GM12891 (cell line): ENCODE results near the gene TULP1.
A peak's percentile ranks its signal among the peaks of the same experiment; 100 is the strongest.

ENCODE experiments used
- DNase-seq: peaks from one replicate; pipeline ENCODE4 v3.0.0; 2011; ENCODE audit warnings: low spot score; ENCODE audit not compliant: insufficient read length
- FAIRE-seq: peaks from 2 replicates; lab custom pipeline; 2011; peaks lifted over from hg19 to GRCh38; lab: Jason Lieb, UNC
- PAX5 ChIP-seq: IDR thresholded peaks from 2 replicates; pipeline ENCODE4 v1.6.1; 2011; ENCODE audit warnings: low read length, moderate library complexity, mild to moderate bottlenecking; ENCODE audit not compliant: insufficient read depth, severe bottlenecking
- POLR2A ChIP-seq: IDR thresholded peaks from 2 replicates; pipeline ENCODE4 v1.6.1; 2011; ENCODE audit warnings: low read depth, low read length, control low read depth
- POLR2AphosphoS5 ChIP-seq: IDR thresholded peaks from 2 replicates; pipeline ENCODE4 v1.6.1; 2011; ENCODE audit warnings: low read depth, low read length, control low read depth
- POU2F2 ChIP-seq: IDR thresholded peaks from 2 replicates; pipeline ENCODE4 v1.6.1; 2011; ENCODE audit warnings: low read depth, mild to moderate bottlenecking, control low read depth, low read length, moderate library complexity
- SPI1 ChIP-seq: IDR thresholded peaks from 2 replicates; pipeline ENCODE4 v1.6.1; 2011; ENCODE audit warnings: low read depth, low read length, control low read depth
- TAF1 ChIP-seq: IDR thresholded peaks from 2 replicates; pipeline ENCODE4 v1.6.1; 2011; ENCODE audit warnings: low read depth, low read length, control low read depth

TULP1 gene

GRCh38 chr6:35476004-35476403, 36.7 kb downstream of the TULP1 start:
- DNase-seq (no peak), FAIRE-seq (no peak)
- TF ChIP-seq SPI1 (no peak), PAX5 (no peak), TAF1 (no peak), POLR2AphosphoS5 (no peak), POU2F2 (no peak), POLR2A (no peak)

GRCh38 chr6:35475573-35475972, 37.1 kb downstream of the TULP1 start:
- DNase-seq: no peak
- no peak for FAIRE-seq
- TF ChIP-seq TAF1: no peak
- no peak for TF ChIP-seq POU2F2
- no peak for TF ChIP-seq POLR2A
- no peak for TF ChIP-seq PAX5
- TF ChIP-seq POLR2AphosphoS5: no peak
- TF ChIP-seq SPI1: no peak

GRCh38 chr6:35474942-35475570, 37.6 kb downstream of the TULP1 start:
- TF ChIP-seq POU2F2 (no peak), POLR2AphosphoS5 (no peak), PAX5 (no peak), POLR2A (no peak; the same call in 1 of the 2 replicates), SPI1 (no peak), TAF1 (no peak)
- no peak for FAIRE-seq
- DNase-seq: no peak

DNA sequence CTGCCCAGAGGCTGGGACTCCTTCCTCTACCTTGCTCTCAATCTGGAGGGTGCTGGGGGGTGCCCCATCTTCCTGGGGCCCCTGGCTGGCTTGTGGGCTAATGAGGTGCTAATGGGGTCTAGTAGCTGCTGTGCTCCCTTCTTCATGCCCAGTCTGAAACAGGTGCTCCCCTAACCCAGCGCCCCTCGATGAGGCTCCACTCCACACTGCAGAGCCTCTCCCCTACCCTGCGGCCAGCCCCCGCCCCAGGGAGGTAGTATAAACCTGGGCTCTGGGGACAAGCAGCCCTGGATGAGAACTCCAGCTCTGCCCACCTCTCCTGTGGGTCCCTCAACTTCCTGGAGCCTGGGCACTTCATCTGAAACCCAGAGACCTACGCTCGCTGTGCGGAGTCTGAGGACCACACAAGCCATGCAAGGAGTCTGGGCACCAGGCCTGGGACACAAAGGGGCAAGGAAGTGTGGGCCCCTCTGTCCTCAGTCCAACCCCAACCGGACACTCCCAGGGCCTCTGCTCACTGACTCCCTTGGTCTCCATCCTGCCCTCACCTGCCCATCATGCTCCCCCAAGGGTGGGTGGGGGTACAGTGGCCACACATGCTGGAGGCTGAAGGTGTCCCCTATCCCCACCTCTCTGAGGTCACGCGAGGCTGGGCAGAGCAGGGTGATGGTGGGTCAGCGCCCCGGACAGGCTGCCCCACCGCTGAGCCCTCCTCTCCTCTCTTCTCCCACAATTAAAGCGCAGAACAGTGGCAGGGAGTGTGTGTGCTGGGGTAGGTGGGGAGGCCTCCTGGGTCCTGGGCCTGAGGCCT, 38.4 kb downstream of the TULP1 start:
- TF ChIP-seq POLR2A (peak; percentile 49; the same call in 1 of the 2 replicates), POLR2AphosphoS5 (peak; percentile 74), SPI1 (no peak)
- DNase-seq (no peak), FAIRE-seq (no peak)

DNA sequence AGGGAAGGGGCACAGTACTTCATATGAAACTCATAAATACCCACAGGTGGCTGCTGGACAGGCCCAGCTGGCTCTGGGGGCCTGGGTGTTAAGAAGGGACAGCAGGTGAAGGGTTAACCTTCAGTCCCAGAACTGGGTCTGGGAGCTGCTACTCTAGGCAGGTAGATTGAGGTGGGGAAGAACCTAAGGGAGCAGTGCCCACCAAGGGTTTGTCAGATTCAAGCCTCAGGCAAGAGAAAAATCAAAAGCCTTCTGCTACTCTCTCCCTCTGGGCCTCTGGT, 38.9 kb downstream of the TULP1 start:
- TF ChIP-seq POLR2A: no peak
- no peak for TF ChIP-seq PAX5
- TF ChIP-seq TAF1: no peak
- TF ChIP-seq POLR2AphosphoS5: no peak
- TF ChIP-seq POU2F2: no peak; the same call in 1 of the 2 replicates
- no peak for TF ChIP-seq SPI1
- DNase-seq: no peak
- FAIRE-seq: no peak

DNA sequence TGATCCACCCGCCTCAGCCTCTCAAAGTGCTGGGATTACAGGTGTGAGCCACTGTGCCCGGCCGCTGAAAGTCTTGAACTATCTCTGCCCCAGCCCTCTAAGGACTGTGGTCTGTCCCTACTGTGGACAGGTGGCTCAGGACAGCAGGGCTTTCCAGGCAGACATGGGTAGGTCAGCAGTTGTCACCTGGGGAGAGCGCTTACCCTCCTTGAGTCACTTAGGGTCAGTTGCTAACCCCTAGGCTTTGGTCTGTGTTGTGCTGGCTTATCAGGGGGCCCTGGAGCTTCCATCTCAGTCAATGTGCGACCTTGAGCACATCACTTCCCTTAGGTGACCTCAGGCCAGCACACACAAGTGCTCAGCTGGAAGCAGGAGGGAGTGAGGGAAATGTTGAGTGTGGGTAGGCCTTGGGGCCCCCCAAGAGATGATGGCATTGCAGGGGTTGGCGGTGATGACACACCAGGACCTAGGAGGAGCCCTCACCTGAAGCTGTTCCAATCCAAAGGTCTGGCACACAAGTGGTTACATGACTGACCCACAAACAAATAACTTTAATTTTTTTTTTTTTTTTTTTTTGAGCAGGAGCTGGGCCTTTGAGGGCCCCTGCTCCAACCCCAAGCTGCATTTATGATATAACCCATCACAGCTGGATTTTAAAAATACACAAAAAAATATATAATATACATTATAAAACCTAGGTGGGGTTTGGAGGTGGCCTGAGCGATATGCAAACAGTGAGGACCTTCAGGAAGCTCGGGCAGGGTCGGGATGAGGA, 39.4 kb downstream of the TULP1 start:
- no peak for TF ChIP-seq TAF1
- peak; percentile 54; the same call in 1 of the 2 replicates for TF ChIP-seq POLR2AphosphoS5
- TF ChIP-seq PAX5: no peak
- TF ChIP-seq POLR2A: peak; percentile 74
- TF ChIP-seq SPI1: no peak
- DNase-seq (no peak), FAIRE-seq (no peak)

GRCh38 chr6:35471836-35472345, 40.8 kb downstream of the TULP1 start:
- DNase-seq: no peak
- TF ChIP-seq POLR2A: peak; percentile 28
- TF ChIP-seq POLR2AphosphoS5: no peak; the same call in 1 of the 2 replicates
- TF ChIP-seq SPI1: no peak
- no peak for TF ChIP-seq TAF1
- no peak; the same call in 1 of the 2 replicates for TF ChIP-seq POU2F2
- TF ChIP-seq PAX5: no peak
- FAIRE-seq: no peak

GRCh38 chr6:35470663-35471120, 42.0 kb downstream of the TULP1 start:
- FAIRE-seq: no peak
- DNase-seq: no peak
- TF ChIP-seq POU2F2 (no peak), POLR2AphosphoS5 (peak; percentile 74; the same call in 1 of the 2 replicates)
